Breast epithelium (tissue), 3 donors: ENCODE measurements around the gene GLO1.

Source experiments
- POLR2A ChIP-seq: fragments of 450-650 bp; IDR thresholded peaks from one replicate; pipeline ENCODE4 v1.6.1; 2016; ENCODE audit warnings: antibody characterized with exemption, mild to moderate bottlenecking, moderate library complexity
- POLR2AphosphoS5 ChIP-seq, 3 donors: sonication (generic); formaldehyde crosslinking; IDR thresholded peaks; one replicate each; pipeline ENCODE4 v1.6.1; 2017; ENCODE audit warnings: antibody characterized with exemption in 3 of 3
- TF ChIP-seq, protein P1 (sequence below), 3 donors: fragments of 450-650 bp; IDR thresholded peaks; one replicate each; pipeline ENCODE4 v1.5.1; 2016 to 2017; ENCODE audit warnings: antibody characterized with exemption in 3 of 3, mild to moderate bottlenecking in 3 of 3, moderate library complexity in 3 of 3

DNA sequence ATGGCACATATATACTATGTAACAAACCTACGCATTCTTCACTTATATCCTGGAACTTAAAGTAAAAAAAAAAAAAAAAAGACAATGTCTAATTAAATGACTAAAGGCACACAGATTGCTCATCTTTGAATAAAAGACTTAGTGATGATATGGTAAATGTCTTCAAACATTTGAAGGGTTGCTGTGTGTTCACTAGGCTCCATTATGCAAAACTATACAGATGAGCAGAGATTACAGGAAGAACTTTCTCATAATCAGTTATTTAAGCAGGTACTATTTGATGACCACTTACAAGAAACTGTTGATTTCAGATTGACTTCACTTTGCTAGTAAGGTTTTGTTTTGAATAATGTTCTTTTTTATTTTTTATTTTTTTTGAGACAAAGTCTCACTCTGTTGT is 46.5 kb upstream of the GLO1 start:
- TF ChIP-seq, protein P1, sequence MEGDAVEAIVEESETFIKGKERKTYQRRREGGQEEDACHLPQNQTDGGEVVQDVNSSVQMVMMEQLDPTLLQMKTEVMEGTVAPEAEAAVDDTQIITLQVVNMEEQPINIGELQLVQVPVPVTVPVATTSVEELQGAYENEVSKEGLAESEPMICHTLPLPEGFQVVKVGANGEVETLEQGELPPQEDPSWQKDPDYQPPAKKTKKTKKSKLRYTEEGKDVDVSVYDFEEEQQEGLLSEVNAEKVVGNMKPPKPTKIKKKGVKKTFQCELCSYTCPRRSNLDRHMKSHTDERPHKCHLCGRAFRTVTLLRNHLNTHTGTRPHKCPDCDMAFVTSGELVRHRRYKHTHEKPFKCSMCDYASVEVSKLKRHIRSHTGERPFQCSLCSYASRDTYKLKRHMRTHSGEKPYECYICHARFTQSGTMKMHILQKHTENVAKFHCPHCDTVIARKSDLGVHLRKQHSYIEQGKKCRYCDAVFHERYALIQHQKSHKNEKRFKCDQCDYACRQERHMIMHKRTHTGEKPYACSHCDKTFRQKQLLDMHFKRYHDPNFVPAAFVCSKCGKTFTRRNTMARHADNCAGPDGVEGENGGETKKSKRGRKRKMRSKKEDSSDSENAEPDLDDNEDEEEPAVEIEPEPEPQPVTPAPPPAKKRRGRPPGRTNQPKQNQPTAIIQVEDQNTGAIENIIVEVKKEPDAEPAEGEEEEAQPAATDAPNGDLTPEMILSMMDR (IDR thresholded peaks at IDR 0.05): no peak
- TF ChIP-seq POLR2AphosphoS5 (IDR thresholded peaks at IDR 0.05) (no peak), POLR2A (no peak)
